ENCODE results near the gene CBFA2T3.

GRCh38 chr16:88904676-88905365 lies 72.2 kb downstream of the CBFA2T3 start:
- TF ChIP-seq POLR2A (IDR thresholded peaks at IDR 0.05) (no peak), CTCF (IDR thresholded peaks at IDR 0.05 in 4 of 5, conservative IDR thresholded peaks at IDR 0.05 in 1 of 5) (no peak)
